Uterus (tissue), 4 donors: Measurements from ENCODE around the gene ZNF254. TPM values are rescaled to one million over a fixed set of nuclear protein-coding genes. Genes with fewer than 3 reads are reported as not detected.

Experiments
- DNase-seq, 2 donors: peaks; one replicate each; pipeline ENCODE4 v3.0.0-alpha.2; 2019 to 2020
- H3K27ac ChIP-seq, 2 donors: fragments of 200-600 bp; sonication (generic); 1 replicate in 1 of 2; 2 replicates in 1 of 2; pipeline ENCODE4 v1.5.1; 2016 to 2018
- H3K27me3 ChIP-seq, 2 donors: fragments of 200-600 bp; sonication (generic); one replicate each; pipeline ENCODE4 v1.5.1; 2018 to 2019; ENCODE audit warnings: control low read depth in 1 of 2
- H3K36me3 ChIP-seq, 2 donors: fragments of 200-600 bp; sonication (generic); one replicate each; pipeline ENCODE4 v1.5.1; 2019; ENCODE audit warnings: control low read depth in 1 of 2
- H3K4me1 ChIP-seq, 2 donors: fragments of 200-600 bp; sonication (generic); one replicate each; pipeline ENCODE4 v1.5.1; 2018 to 2019; ENCODE audit warnings: control low read depth in 1 of 2
- H3K4me3 ChIP-seq, 2 donors: fragments of 200-600 bp; sonication (generic); 1 replicate in 1 of 2; 2 replicates in 1 of 2; pipeline ENCODE4 v1.5.1; 2018 to 2019; ENCODE audit warnings: mild to moderate bottlenecking in 1 of 2
- H3K9me3 ChIP-seq, 2 donors: fragments of 200-600 bp; sonication (generic); one replicate each; pipeline ENCODE4 v1.5.1; 2019; ENCODE audit warnings: control low read depth in 1 of 2
- CTCF ChIP-seq, 4 experiments: fragments of 200-600 bp in 2 of 4; fragments of 450-650 bp in 2 of 4; sonication (generic) in 2 of 4; IDR thresholded peaks; one replicate each; pipeline ENCODE4 v1.5.1; 2016 to 2019; ENCODE audit warnings: antibody characterized with exemption in 4 of 4, mild to moderate bottlenecking in 2 of 4, moderate library complexity in 1 of 4
- POLR2A ChIP-seq, 2 donors: fragments of 450-650 bp; IDR thresholded peaks; one replicate each; pipeline ENCODE4 v1.6.1; 2016; ENCODE audit warnings: antibody characterized with exemption in 2 of 2, mild to moderate bottlenecking in 1 of 2, moderate library complexity in 1 of 2
- intact Hi-C: fragments of 100-400 bp; cut with DNase I; formaldehyde crosslinking; loops from one replicate; pipeline ENCODE4 v1.15.1; 2023; ENCODE audit warnings: low total_unique reads
- total RNA-seq, 4 donors: library from RNA; depleted of rRNA in 3 of 4; stranded (reverse); fragments of >200 nt in 3 of 4; gene quantifications; one replicate each; pipeline versions ENCODE4 v1.1.0 to v1.2.4, GENCODE V29; 2014 to 2023
- donor health status: DM: yes; HTN: yes; CAD: no.

Gene ZNF254
- total RNA-seq, 4 donors from 2014 or later: 25.6 to 73.2 (median 33.5) TPM

- Histone ChIP-seq H3K4me3 (no peak overlapping the region), H3K27ac (no peak overlapping the region), H3K27me3 (no peaks in the 10 kb centered on the region), H3K4me1 (no peaks in the 10 kb centered on the region), H3K36me3 (no peaks in the 10 kb centered on the region), H3K9me3 (no peaks in the 10 kb centered on the region)
- DNase-seq: no peak
- intact Hi-C loops: no loop called here
- no peak for TF ChIP-seq CTCF (IDR thresholded peaks at IDR 0.05)
- no peak for TF ChIP-seq POLR2A (IDR thresholded peaks at IDR 0.05)
Measured at GRCh38 chr19:24055548-24055947, 31.4 kb upstream of the ZNF254 start.

DNA sequence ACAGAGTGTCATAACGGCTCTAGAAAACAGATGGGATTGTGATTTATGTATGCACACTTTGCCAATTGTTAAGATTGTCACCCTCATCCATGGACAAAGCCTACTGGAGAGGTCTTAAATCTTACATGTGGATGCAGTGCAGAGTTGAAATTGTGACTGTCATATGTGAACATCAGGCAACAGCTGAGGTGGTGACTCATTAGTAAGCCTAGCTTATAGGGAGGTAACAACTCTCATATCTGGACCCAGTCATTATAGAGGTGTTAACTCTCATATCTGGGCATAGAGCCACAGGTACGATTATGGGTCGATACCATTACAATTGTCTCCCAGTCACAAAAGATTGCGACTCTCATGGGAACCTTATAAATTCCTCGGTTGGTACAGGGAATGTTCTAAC lies 29.8 kb upstream of the ZNF254 start:
- Histone ChIP-seq H3K27me3 (no peaks in the 10 kb centered on the region), H3K27ac (no peak overlapping the region), H3K9me3 (no peaks in the 10 kb centered on the region), H3K4me1 (no peaks in the 10 kb centered on the region), H3K36me3 (no peaks in the 10 kb centered on the region), H3K4me3 (no peak overlapping the region)
- DNase-seq: no peak
- no peak for TF ChIP-seq CTCF (IDR thresholded peaks at IDR 0.05)
- no peak for TF ChIP-seq POLR2A (IDR thresholded peaks at IDR 0.05)
- intact Hi-C loops: no loop called here

- DNase-seq: no peak
- TF ChIP-seq POLR2A (IDR thresholded peaks at IDR 0.05) (no peak), CTCF (IDR thresholded peaks at IDR 0.05) (no peak)
- intact Hi-C loops: no loop called here
- no peak overlapping the region for H3K4me3 ChIP-seq
- H3K27ac ChIP-seq: no peak overlapping the region
- no peaks in the 10 kb centered on the region for H3K36me3 ChIP-seq
- no peaks in the 10 kb centered on the region for H3K9me3 ChIP-seq
- H3K4me1 ChIP-seq: no peaks in the 10 kb centered on the region
- H3K27me3 ChIP-seq: no peaks in the 10 kb centered on the region
Measured at GRCh38 chr19:24059563-24060295, 27.3 kb upstream of the ZNF254 start.

GRCh38 chr19:24060687-24061356 lies 26.2 kb upstream of the ZNF254 start:
- Histone ChIP-seq H3K36me3 (no peaks in the 10 kb centered on the region), H3K27ac (no peak overlapping the region), H3K27me3 (no peaks in the 10 kb centered on the region), H3K4me3 (no peak overlapping the region), H3K9me3 (no peaks in the 10 kb centered on the region), H3K4me1 (no peaks in the 10 kb centered on the region)
- no peak for DNase-seq
- intact Hi-C loops: no loop called here
- no peak for TF ChIP-seq CTCF (IDR thresholded peaks at IDR 0.05)
- TF ChIP-seq POLR2A (IDR thresholded peaks at IDR 0.05): no peak

DNA sequence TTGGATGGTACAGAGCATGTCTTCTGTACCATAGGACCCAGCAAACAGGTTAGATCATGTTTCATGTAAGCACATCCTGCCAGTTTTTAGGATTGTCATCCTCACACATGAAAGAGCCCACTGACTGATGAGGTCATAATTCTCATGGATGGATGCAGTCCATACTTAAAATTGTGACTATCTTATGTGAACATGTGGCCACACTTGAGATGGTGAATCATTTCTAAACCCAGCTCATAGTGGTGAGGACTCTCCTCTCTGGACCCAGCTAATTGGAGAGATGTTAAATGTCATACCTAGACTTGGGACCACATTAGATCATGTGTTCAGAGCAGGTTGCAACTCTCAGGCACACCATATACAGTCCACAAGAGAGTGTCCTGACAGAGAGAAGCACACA lies 24.8 kb upstream of the ZNF254 start:
- Histone ChIP-seq H3K9me3 (no peaks in the 10 kb centered on the region), H3K27ac (no peak overlapping the region), H3K4me1 (no peaks in the 10 kb centered on the region), H3K27me3 (no peaks in the 10 kb centered on the region), H3K36me3 (no peaks in the 10 kb centered on the region), H3K4me3 (no peak overlapping the region)
- intact Hi-C loops: no loop called here
- DNase-seq: no peak
- TF ChIP-seq CTCF (IDR thresholded peaks at IDR 0.05) (no peak), POLR2A (IDR thresholded peaks at IDR 0.05) (no peak)
